ENCODE measurements around the gene IL1RL2.

Gene IL1RL2

DNA sequence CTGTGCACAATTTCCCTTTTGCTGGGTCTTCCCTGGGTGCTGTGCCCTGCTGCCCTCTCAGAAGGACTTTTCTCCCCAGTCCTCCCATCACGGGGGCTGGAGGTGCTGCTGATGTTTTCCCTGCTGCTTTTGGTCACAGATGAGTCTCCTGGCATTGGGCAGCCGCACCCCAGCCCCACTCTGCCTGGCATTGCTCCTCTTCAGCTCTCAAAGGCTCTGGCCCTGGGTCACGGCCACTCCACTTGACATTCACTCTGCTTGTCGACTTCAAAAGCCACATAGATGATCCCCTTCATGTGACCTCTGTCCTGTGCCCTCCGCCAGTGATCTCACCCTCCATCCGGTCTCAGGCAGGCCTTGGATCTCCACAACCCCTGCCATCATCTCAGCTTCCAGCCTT, 81.0 kb downstream of the IL1RL2 start:
- no peak for DNase-seq (ENCODE audit: low spot score)

DNA sequence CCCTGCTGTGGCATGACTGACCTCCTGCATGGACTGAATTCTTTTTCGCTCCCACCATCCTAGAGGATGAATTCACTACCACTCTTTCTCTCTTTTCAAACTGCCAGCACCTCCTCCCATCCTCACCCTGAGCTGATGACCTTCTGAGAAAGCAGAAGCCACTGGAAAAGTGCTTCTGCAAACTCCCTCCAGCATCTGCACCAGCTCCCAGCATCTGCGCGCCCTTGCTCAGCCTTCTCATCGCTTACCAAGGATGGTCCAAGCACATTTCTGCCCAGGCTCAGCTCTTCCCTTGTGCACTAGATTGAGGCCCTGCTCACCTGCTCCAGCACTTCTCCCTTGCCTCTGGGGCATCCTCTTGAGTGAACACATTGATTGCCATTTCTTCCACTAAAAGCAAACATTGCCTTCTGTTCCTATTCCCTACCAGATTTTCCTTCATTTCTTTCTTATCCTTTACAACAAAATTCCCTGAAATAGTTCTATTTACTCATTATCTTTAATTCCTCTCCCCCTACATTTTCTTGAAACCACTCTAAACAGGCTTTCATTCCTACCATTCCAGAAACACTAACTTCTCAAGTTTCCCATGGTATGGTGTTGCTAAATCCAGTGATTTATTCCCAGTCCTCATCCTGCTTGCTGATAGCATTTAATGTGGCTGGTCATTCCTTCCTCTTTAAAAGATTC, 81.8 kb downstream of the IL1RL2 start:
- no peak for DNase-seq (ENCODE audit: low spot score)

DNA sequence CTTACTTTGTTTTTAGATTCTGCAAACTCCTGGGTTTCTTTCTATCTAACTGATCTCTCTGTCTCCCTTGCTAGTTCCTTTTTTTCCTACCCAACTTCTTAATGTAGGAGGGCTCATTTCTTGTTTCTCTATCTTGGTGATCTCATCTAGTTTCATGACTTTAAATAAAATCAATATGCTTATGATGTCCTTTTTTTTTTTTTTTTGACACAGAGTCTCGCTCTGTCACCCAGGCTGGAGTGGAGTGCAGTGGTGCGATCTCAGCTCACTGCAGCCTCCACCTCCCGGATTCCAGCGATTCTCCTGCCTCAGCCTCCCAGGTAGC, 82.3 kb downstream of the IL1RL2 start:
- no peak for DNase-seq (ENCODE audit: low spot score)

DNA sequence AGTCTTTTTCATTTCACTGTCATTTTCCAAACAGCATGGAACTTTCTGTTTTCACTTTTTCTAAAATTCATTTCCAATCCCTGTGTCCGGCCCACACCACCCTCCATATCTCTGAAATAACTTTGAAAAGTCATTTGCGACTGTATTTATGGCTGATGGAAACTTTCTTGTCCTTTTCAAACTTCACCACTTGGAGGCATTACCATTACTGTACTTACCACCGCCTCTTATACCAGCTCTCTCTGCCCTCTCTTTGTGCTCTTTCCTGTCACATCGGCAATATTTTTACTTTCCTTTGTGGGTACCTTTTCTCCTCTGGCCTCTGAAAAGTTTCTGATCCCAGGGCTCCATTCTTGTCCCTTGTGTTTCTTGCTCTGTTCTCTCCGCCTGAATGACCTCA, 85.0 kb downstream of the IL1RL2 start:
- no peak for DNase-seq (ENCODE audit: low spot score)

DNA sequence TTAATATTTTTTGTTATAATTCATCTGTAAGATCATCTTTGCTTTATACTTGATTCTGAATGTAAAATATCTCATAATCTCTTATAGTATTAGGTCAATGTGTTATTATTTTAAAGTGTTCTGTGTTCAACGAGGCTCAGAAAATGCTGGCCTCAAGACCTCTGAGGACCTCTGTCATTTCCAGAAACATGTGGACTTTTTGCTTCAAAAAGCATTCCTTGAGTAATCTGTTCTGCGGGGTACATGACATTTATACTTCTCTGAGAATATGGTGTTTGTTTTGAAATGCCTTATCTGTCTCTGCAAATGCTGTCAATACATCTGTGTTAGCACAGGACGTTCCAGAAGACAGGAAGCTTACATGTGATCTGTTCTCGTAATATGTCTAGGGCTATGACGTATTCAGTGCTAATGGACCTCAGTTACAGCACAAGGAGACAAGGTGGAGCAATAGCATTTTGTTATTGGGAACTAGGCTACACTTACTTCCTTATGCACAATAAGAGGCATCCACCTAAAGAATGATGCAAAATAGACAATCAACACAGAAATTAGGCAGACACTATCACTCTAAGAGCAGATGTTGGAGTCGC, 86.9 kb downstream of the IL1RL2 start:
- no peak for DNase-seq (ENCODE audit: low spot score)

DNA sequence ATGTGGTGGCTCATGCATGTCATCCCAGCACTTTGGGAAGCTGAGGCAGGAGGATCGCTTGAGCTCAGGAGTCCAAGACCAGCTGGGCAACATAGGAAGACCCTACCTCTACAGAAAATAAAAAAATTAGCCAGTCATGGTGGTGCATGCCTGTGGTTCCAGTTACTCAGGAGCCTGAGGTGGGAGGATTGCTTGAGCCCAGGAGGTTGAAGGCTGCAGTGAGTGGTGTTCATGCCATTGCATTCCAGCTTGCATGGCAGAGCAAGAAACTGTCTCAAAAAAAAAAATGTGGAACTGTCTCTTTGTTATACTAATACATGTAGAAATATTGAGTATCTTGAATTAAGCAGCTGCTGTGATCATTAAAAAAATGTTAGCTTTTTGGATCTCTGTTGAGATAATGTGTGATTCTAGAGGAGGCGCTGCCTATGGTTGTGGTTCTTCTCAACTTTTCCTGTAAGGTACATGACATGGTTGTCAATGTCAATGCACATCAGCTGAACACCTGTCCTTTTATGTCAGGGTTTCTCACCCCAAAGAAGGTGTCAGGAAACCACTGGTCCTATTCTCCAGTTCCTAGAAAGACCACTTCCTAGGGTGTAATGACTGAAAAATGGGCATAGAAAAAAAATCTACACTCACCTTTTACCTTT, 89.9 kb downstream of the IL1RL2 start:
- no peak for DNase-seq (ENCODE audit: low spot score)

DNA sequence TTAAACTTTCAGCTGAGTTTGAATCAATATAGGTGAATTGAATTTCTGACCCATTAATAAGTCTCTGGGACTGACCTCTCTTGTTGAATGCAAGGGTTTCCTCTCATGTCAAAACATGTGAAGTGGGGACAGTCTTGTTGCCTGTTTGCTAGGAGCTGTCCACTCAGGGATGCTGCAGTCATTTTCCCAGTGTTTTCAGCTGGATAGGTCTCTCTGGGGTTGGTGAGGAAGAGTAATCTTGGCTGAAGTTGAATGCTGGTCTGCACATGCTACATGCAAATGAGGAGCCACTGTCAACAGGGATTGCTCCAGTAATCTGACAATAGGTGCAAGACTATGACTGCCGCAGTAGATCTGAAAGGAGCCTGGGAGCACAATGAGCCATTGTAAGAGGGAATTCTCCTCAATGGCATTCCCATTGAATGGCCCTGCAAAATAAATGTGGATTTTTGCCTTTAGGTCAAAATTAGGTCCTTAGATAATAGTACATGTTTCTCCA, 90.4 kb downstream of the IL1RL2 start:
- DNase-seq (ENCODE audit: low spot score): no peak

DNA sequence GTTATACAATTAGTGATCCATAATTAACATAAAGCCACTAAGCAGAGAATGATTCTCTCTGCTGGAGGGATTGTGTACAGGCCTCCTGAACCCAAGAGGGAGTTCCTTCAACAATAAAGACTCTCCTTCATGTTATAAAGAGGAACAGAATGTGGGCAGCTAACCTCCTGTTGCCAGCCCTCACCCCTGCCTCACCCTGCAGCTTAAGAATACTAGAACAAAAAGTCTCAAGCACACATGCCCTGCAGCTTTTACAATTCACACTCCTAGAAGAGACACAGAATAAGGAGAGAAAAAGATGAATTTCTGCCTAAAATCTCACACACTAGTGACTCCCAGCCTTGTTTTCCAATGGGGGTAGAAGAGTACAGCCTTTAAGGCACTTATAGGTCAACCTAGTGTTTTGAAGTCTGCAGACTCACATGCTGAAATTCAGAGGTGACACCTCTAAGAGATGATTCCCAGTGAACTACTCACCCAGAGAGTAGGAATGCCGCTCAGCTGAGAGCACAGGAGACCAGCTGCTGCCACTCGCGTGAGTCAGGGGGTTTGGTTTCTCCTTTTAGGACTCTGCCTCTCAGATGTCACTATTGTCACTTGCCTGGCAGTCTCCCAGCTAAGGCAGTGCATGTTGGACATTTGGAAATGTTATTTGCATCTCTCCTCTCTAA, 92.0 kb downstream of the IL1RL2 start:
- DNase-seq (ENCODE audit: low spot score): no peak

DNA sequence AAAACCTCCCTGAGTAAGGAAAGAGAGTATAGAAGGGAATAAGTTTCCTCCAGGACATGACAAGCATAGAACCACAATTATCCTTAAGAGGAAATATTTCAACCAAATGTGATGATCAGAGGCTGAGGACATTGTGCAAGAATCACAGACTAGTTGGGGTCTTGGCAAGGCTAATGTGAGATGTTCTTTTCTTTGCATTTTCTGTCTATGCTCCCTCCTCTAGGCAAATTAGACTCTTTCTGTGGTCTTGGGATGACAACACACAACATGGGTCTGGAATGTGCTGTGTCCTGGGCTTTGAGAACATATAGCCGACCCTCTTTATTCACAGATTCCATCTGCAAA, 92.5 kb downstream of the IL1RL2 start:
- no peak for DNase-seq (ENCODE audit: low spot score)

DNA sequence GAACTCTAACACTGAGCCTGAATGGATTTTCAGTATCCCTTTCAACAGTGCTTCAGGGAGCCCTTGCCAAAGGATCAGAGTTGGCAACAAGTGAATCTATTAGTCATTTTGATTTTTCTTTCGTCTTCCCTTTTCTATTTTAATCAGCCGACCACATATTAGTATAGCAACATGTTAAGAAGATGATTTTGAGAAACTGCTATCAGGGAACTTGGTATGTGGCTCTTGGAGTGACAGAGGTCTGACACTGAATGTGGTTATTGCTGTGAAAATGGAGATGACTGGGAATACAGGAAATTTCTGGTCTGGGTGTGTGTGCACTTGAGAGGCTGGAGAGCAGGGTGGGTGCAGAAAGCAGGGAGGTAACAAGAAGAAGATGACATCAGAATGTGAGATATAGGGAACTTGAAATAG, 95.9 kb downstream of the IL1RL2 start:
- no peak for DNase-seq (ENCODE audit: low spot score)

DNA sequence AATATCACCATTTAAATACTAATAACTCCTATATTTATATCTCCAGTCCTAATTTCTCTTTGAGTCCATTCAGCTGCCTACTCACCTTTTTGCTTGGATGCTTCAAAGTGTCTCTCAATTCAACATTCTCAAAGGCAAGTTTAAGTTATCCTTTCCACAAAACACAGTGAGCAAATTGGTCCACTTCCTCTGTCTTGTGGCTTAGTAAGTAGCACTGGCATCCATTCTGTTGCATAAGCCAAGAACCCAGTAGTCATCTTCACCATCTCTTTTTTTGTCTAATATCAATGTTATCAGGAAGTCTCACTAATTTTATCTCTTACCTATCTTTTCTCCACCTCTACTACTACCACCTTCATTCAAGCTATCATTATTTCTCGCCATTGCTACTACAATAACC, 97.2 kb downstream of the IL1RL2 start:
- DNase-seq (ENCODE audit: low spot score): no peak

DNA sequence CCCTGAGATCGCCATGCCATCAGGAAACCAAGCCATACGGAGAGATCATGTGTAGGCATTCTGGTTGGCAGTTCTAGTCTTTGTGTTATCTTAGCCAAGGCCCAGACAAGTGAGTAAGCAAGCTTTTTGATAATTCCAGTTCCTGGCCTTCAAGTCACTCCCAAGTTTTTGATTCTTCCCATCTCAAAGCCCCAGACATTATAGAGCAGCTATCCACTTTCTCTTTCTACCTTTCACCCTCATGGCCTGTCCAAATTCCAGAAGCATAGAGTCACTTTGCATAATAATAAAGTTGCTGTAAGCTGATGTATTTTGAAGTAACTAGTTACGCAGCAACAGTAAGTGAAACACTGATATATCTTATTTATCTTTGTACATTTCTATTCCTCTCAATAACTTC, 97.8 kb downstream of the IL1RL2 start:
- DNase-seq (ENCODE audit: low spot score): no peak

DNA sequence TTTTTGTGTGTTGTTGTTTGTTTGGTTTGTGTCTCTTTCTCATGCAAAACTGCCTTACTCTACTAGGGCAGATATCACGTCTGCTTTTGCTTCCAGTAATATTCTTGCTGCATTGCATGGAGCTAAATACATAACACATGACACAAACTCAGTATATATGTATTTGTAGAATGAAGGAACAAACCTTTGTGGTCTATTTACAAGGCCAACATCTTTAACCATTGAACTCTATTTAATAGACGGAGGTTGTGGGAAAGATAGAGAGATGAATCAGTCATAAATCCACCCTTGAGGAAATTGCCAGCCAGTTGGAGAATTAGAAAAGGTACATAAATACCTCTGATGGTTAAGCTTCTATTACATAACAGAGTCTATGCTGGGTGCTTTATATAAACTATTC, 98.5 kb downstream of the IL1RL2 start:
- DNase-seq (ENCODE audit: low spot score): no peak

DNA sequence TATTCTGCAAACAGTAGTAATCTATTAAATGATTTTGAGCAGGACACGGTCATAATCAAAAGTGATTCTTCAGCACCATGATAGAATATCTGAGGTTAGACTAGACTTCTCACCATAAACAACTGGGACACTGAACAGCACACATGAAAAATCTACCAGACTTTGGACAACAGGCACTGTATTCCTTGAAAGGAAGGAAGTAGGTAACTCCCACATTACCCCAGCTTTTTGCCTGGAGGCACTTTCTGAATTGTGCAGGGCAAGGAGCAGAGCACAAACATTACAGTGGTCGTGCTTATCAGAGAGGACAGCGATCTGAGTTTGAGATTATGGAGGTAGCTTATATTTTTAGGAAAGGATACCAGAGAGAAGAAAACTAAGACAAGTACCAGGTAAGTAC, 99.2 kb downstream of the IL1RL2 start:
- DNase-seq (ENCODE audit: low spot score): no peak

DNA sequence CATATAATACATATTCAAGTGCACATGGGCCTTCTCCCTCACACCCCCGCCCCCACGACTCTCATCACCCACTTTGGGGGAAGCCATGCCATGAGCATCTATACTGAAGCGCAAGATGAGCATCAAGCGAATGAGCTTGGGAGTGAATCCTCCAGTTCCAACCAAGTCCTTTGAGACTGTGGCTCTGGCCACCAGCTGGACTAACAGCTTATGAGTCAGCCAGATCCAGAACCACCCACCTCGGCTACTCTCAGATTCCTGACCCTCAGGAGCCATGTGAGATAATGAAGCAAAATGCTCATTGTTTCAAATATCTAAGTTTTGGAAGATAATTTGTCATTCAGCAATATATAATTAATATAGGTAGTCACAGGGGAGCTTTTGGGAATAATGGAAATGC, 102.3 kb downstream of the IL1RL2 start:
- DNase-seq (ENCODE audit: low spot score): no peak
